ENCODE results near the gene GK2.

GK2 gene

GRCh38 chr4:79364061-79364460, 44.0 kb downstream of the GK2 start:
- DNase-seq (ENCODE audit: low read depth) = no peak
- H3K4me3 ChIP-seq (ENCODE audit: low read depth, low read length) = no peak overlapping the region
- TF ChIP-seq POLR2A (IDR thresholded peaks at IDR 0.05; ENCODE audit: extremely low read depth, insufficient read length) = no peak
- TF ChIP-seq, protein P1, sequence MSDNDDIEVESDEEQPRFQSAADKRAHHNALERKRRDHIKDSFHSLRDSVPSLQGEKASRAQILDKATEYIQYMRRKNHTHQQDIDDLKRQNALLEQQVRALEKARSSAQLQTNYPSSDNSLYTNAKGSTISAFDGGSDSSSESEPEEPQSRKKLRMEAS (IDR thresholded peaks at IDR 0.05; ENCODE audit: low read depth, low read length) = no peak

DNA sequence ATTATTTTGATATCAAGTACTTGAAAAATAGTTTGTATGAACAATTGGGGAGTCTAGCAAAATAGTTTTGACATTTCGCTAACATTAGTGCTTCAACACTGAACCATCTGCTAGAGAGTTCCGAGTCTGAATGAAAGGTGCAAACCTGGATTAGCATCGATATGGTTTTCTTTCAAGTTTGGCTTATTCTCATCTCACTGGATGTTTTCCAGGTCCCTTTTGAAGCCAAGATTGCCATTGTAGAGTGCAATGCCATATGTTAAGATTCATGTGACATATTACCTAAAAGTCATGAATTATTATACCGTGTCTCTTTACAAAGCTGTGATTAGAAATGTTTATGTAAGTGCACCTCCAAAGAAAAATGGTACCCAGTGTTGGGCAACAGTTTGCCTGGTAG, 45.4 kb downstream of the GK2 start:
- no peak overlapping the region for H3K4me3 ChIP-seq (ENCODE audit: low read depth, low read length)
- TF ChIP-seq, protein P2, sequence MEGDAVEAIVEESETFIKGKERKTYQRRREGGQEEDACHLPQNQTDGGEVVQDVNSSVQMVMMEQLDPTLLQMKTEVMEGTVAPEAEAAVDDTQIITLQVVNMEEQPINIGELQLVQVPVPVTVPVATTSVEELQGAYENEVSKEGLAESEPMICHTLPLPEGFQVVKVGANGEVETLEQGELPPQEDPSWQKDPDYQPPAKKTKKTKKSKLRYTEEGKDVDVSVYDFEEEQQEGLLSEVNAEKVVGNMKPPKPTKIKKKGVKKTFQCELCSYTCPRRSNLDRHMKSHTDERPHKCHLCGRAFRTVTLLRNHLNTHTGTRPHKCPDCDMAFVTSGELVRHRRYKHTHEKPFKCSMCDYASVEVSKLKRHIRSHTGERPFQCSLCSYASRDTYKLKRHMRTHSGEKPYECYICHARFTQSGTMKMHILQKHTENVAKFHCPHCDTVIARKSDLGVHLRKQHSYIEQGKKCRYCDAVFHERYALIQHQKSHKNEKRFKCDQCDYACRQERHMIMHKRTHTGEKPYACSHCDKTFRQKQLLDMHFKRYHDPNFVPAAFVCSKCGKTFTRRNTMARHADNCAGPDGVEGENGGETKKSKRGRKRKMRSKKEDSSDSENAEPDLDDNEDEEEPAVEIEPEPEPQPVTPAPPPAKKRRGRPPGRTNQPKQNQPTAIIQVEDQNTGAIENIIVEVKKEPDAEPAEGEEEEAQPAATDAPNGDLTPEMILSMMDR (IDR thresholded peaks at IDR 0.05; ENCODE audit: low read depth, low read length) = no peak
- TF ChIP-seq POLR2A (IDR thresholded peaks at IDR 0.05; ENCODE audit: extremely low read depth, insufficient read length) (no peak), MYC (IDR thresholded peaks at IDR 0.05; ENCODE audit: low read depth, low read length) (no peak)
- TF ChIP-seq, protein P1 (IDR thresholded peaks at IDR 0.05; ENCODE audit: low read depth, low read length) = no peak
- DNase-seq (ENCODE audit: low read depth) = no peak

- TF ChIP-seq, protein P1 (IDR thresholded peaks at IDR 0.05; ENCODE audit: low read depth, low read length) = no peak
- TF ChIP-seq POLR2A (IDR thresholded peaks at IDR 0.05; ENCODE audit: extremely low read depth, insufficient read length) (no peak), MYC (IDR thresholded peaks at IDR 0.05; ENCODE audit: low read depth, low read length) (no peak)
- TF ChIP-seq, protein P2 (IDR thresholded peaks at IDR 0.05; ENCODE audit: low read depth, low read length) = no peak
- no peak for DNase-seq (ENCODE audit: low read depth)
- no peak overlapping the region for H3K4me3 ChIP-seq (ENCODE audit: low read depth, low read length)
Measured at GRCh38 chr4:79360006-79360405, 48.0 kb downstream of the GK2 start.

DNA sequence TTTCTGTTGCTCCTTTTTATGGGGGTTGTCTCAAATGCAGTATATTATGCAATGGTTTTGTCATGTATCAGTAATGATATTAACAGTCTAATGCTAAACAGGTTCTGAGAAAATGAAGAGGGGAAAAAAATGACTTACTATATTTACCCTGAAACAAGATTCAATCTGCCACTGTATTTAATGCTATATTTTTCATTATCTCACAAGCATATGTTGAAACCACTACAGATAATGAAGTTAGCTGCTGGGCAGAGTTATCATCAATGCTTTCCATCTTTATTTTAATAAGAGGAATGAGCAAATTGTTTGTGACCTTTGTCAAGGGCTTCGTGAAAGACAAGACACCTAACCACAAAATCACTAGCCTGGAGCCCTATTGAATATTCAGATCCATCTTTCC, 49.6 kb downstream of the GK2 start:
- H3K4me3 ChIP-seq (ENCODE audit: low read depth, low read length) = no peak overlapping the region
- TF ChIP-seq, protein P2 (IDR thresholded peaks at IDR 0.05; ENCODE audit: low read depth, low read length) = no peak
- no peak for TF ChIP-seq MYC (IDR thresholded peaks at IDR 0.05; ENCODE audit: low read depth, low read length)
- DNase-seq (ENCODE audit: low read depth) = no peak

DNA sequence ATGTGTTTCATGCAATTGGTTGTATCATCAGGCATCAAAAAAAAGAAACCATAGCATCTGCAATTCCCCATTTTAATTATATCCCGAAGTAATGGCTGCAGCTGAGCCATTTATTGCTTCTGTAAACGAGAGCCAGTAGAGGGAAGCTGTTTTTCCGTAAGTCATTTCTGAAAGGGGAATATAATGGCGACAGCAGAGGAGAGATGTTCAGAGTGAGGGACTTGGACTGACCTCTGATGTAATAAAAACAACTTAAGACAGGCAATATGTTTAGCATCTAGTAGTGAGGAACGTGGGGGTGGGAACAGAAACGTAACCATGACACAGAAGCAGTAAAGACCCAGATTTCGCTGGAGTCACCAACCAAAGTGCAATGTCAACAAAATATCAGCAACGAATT, 50.7 kb downstream of the GK2 start:
- no peak overlapping the region for H3K4me3 ChIP-seq (ENCODE audit: low read depth, low read length)
- no peak for DNase-seq (ENCODE audit: low read depth)
- TF ChIP-seq MYC (IDR thresholded peaks at IDR 0.05; ENCODE audit: low read depth, low read length) (no peak), POLR2A (IDR thresholded peaks at IDR 0.05; ENCODE audit: extremely low read depth, insufficient read length) (no peak)
- TF ChIP-seq, protein P2 (IDR thresholded peaks at IDR 0.05; ENCODE audit: low read depth, low read length) = no peak
- TF ChIP-seq, protein P1 (IDR thresholded peaks at IDR 0.05; ENCODE audit: low read depth, low read length) = no peak
